Trophoblast cell (in vitro differentiated cells and primary cell): ENCODE measurements around the gene GBE1.

Experiments used
- DNase-seq, 2 donors: peaks; one replicate each; pipeline ENCODE4 v3.0.0-alpha.2; 2016
- H2AFZ ChIP-seq: 2 replicates; pipeline ENCODE4 v1.6.1; 2013; ENCODE audit warnings: low read length, moderate library complexity, mild to moderate bottlenecking; ENCODE audit not compliant: insufficient read depth, poor library complexity
- H2AK5ac ChIP-seq: 2 replicates; pipeline ENCODE4 v1.6.1; 2013; ENCODE audit warnings: mild to moderate bottlenecking, low read length
- H2BK120ac ChIP-seq: 2 replicates; pipeline ENCODE4 v1.6.1; 2013; ENCODE audit warnings: low read length, mild to moderate bottlenecking, moderate library complexity; ENCODE audit not compliant: insufficient read depth, poor library complexity
- H2BK12ac ChIP-seq: 2 replicates; pipeline ENCODE4 v1.6.1; 2013; ENCODE audit warnings: mild to moderate bottlenecking, low read length, moderate library complexity
- H2BK5ac ChIP-seq: 2 replicates; pipeline ENCODE4 v1.6.1; 2013; ENCODE audit warnings: low read length, low read depth, moderate library complexity, mild to moderate bottlenecking; ENCODE audit not compliant: poor library complexity
- H3K14ac ChIP-seq: 2 replicates; pipeline ENCODE4 v1.6.1; 2013; ENCODE audit warnings: mild to moderate bottlenecking, low read length
- H3K18ac ChIP-seq: 2 replicates; pipeline ENCODE4 v1.6.1; 2013; ENCODE audit warnings: mild to moderate bottlenecking, low read length
- H3K23ac ChIP-seq: 2 replicates; pipeline ENCODE4 v1.6.1; 2013; ENCODE audit warnings: low read length
- H3K27ac ChIP-seq: 2 replicates; pipeline ENCODE4 v1.5.1; 2013; ENCODE audit warnings: low read depth, mild to moderate bottlenecking, inconsistent platforms, low read length, moderate library complexity
- H3K27me3 ChIP-seq: 2 replicates; pipeline ENCODE4 v1.6.1; 2013; ENCODE audit warnings: inconsistent platforms, mild to moderate bottlenecking, low read length, moderate library complexity; ENCODE audit not compliant: insufficient read depth
- H3K36me3 ChIP-seq, 2 experiments: 1 replicate in 1 of 2; 2 replicates in 1 of 2; pipeline ENCODE4 v1.6.1; 2013; ENCODE audit warnings: low read length in 2 of 2, mild to moderate bottlenecking in 2 of 2, moderate library complexity in 1 of 2; ENCODE audit not compliant: insufficient read depth in 2 of 2, control insufficient read depth in 1 of 2
- H3K4ac ChIP-seq: 2 replicates; pipeline ENCODE4 v1.6.1; 2013; ENCODE audit warnings: low read depth, mild to moderate bottlenecking, low read length, moderate library complexity
- H3K4me1 ChIP-seq, 2 experiments: 1 replicate in 1 of 2; 2 replicates in 1 of 2; pipeline ENCODE4 v1.6.1; 2013; ENCODE audit warnings: low read length in 2 of 2, mild to moderate bottlenecking in 2 of 2, moderate library complexity in 1 of 2; ENCODE audit not compliant: insufficient read depth in 2 of 2, control insufficient read depth in 1 of 2
- H3K4me2 ChIP-seq: 2 replicates; pipeline ENCODE4 v1.6.1; 2013; ENCODE audit warnings: inconsistent platforms, mild to moderate bottlenecking, low read length, moderate library complexity
- H3K4me3 ChIP-seq: 2 replicates; pipeline ENCODE4 v1.5.1; 2013; ENCODE audit warnings: mild to moderate bottlenecking, low read depth, low read length, inconsistent platforms
- H3K79me1 ChIP-seq: one replicate; pipeline ENCODE4 v1.6.1; 2013; ENCODE audit warnings: low read length
- H3K79me2 ChIP-seq: 2 replicates; pipeline ENCODE4 v1.6.1; 2013; ENCODE audit warnings: low read length, mild to moderate bottlenecking; ENCODE audit not compliant: control insufficient read depth, insufficient read depth, poor library complexity
- H3K9ac ChIP-seq: 2 replicates; pipeline ENCODE4 v1.6.1; 2013; ENCODE audit warnings: mild to moderate bottlenecking, low read length
- H3K9me3 ChIP-seq: 2 replicates; pipeline ENCODE4 v1.6.1; 2013; ENCODE audit warnings: low read depth, mild to moderate bottlenecking, control low read depth, inconsistent platforms, low read length; ENCODE audit not compliant: insufficient read depth
- H4K12ac ChIP-seq: 2 replicates; pipeline ENCODE4 v1.6.1; 2013; ENCODE audit warnings: low read depth, mild to moderate bottlenecking, low read length, moderate library complexity
- H4K8ac ChIP-seq: 2 replicates; pipeline ENCODE4 v1.6.1; 2013; ENCODE audit warnings: low read depth, mild to moderate bottlenecking, low read length, moderate library complexity
- H4K91ac ChIP-seq: one replicate; pipeline ENCODE4 v1.6.1; 2013; ENCODE audit warnings: low read depth, mild to moderate bottlenecking, low read length, moderate library complexity
- WGBS: extraction: QIAGEN DNeasy Blood & Tissue Kit; methylation state at CpG from one replicate; pipeline ENCODE4 v1.1.7; 2013; ENCODE audit warnings: missing lambda C conversion rate; ENCODE audit not compliant: insufficient read length, insufficient coverage; ENCODE audit errors: extremely low coverage; 5-methylcytosine and 5-hydroxymethylcytosine counted together

GBE1 gene

DNA sequence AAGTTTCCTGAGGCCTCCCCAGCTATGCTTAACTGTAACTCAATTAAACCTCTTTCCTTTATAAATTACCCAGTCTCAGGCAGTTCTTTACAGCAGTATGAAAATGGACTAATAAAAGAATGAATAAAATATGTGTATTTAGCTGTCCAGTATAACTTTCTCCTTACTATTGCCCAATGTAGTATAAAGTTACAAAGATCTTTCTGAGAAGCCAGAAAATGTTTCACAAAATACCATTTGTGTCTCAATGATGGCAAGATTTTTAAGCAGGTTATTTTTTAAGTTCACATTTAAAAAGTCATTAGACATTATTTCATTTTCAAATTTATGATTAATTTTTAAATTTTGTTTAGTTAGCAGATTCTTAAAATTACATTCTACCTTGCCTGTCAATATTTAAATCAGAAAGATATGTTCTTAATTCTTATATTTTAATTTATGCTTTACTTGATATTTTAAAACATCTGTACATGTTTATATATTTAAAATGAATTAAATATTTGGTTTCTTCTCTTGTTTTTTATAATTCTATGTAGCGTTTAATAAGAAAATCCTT lies 189.2 kb downstream of the GBE1 start:
- no CpG with 5 or more reads among the region's 1 CpG for WGBS
- H4K12ac ChIP-seq, result no peak overlapping the region
- no peaks in the 10 kb centered on the region for H3K27me3 ChIP-seq
- H2AFZ ChIP-seq, result no peak overlapping the region
- H4K91ac ChIP-seq, result no peak overlapping the region
- no peak overlapping the region for H3K14ac ChIP-seq
- no peak overlapping the region for H3K18ac ChIP-seq
- no peak overlapping the region for H3K23ac ChIP-seq
- no peaks in the 10 kb centered on the region for H3K36me3 ChIP-seq
- H3K4me2 ChIP-seq, result no peak overlapping the region
- no peaks in the 10 kb centered on the region for H3K79me2 ChIP-seq
- no peaks in the 10 kb centered on the region for H3K9me3 ChIP-seq
- H3K9ac ChIP-seq, result no peak overlapping the region
- H3K79me1 ChIP-seq, result no peaks in the 10 kb centered on the region
- H3K27ac ChIP-seq, result no peak overlapping the region
- no peak overlapping the region for H3K4me3 ChIP-seq
- H2BK5ac ChIP-seq, result no peak overlapping the region
- no peak overlapping the region for H2AK5ac ChIP-seq
- H3K4me1 ChIP-seq, result peaks cover 0 to 3% of the 10 kb centered on the region in 2 experiments
- H2BK120ac ChIP-seq, result no peak overlapping the region
- H4K8ac ChIP-seq, result no peak overlapping the region
- H2BK12ac ChIP-seq, result no peak overlapping the region
- no peak for DNase-seq
- H3K4ac ChIP-seq, result no peak overlapping the region

DNA sequence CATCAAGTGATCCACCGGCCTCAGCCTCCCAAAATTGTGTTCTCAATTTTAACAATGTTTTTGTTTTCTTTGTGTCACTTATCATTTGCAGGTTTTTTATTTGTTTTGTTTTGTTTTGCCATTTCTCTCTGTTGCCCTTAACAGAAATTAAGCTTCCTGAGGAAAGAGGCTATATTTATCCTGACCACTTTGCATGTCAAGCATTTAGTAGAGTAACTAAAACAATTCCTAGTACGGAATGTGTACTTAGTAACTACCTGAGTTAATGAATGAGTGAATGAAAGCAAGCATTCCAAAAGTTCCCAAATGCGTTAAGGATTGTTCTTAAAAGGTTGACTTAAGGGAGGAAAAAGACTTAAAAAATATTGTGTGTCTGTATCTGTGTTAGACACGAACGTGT lies 193.1 kb downstream of the GBE1 start:
- no peak overlapping the region for H2AK5ac ChIP-seq
- no peak overlapping the region for H3K23ac ChIP-seq
- H3K79me2 ChIP-seq, result no peaks in the 10 kb centered on the region
- H4K8ac ChIP-seq, result no peak overlapping the region
- no peak overlapping the region for H2BK5ac ChIP-seq
- no peak overlapping the region for H2AFZ ChIP-seq
- H3K27ac ChIP-seq, result no peak overlapping the region
- H3K4me1 ChIP-seq, result peaks cover 0 to 3% of the 10 kb centered on the region in 2 experiments
- no CpG with 5 or more reads among the region's 5 CpGs for WGBS
- H3K18ac ChIP-seq, result no peak overlapping the region
- no peak overlapping the region for H4K12ac ChIP-seq
- DNase-seq, result no peak
- no peaks in the 10 kb centered on the region for H3K79me1 ChIP-seq
- H2BK120ac ChIP-seq, result no peak overlapping the region
- H3K4ac ChIP-seq, result no peak overlapping the region
- no peaks in the 10 kb centered on the region for H3K27me3 ChIP-seq
- H3K4me2 ChIP-seq, result no peak overlapping the region
- no peak overlapping the region for H3K9ac ChIP-seq
- H4K91ac ChIP-seq, result no peak overlapping the region
- H3K36me3 ChIP-seq, result no peaks in the 10 kb centered on the region
- no peak overlapping the region for H3K14ac ChIP-seq
- no peak overlapping the region for H2BK12ac ChIP-seq
- no peak overlapping the region for H3K4me3 ChIP-seq
- no peaks in the 10 kb centered on the region for H3K9me3 ChIP-seq

- whole genome bisulfite sequencing, result no CpG with 5 or more reads among the region's 2 CpGs
Measured at GRCh38 chr3:81565041-81565440, 196.4 kb downstream of the GBE1 start.

DNA sequence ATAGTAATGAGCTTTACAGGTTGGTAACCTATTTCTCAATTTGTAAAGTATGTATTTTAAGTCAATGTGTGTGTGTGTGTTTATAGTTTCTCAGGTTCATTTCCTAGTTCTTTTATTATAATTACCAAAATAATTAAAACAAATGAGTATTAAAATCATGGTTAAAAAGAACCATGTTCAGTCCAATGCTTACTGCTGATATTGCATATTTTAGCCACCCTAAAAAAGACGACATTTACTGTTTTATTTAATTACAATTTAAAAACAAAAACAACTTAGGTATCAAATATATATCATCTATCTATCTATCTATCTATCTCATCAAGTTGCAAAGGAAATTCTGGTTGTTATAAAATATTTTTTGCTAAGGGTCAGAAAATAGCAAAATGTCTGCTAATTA lies 203.3 kb downstream of the GBE1 start:
- Histone ChIP-seq H3K79me1 (no peaks in the 10 kb centered on the region), H4K91ac (no peak overlapping the region), H3K9ac (no peak overlapping the region), H3K9me3 (no peaks in the 10 kb centered on the region), H3K23ac (no peak overlapping the region), H4K12ac (no peak overlapping the region), H3K14ac (no peak overlapping the region), H2BK5ac (no peak overlapping the region), H3K79me2 (no peaks in the 10 kb centered on the region), H3K4me1 (no peaks in the 10 kb centered on the region), H3K4ac (no peak overlapping the region), H3K36me3 (no peaks in the 10 kb centered on the region), H2AFZ (no peak overlapping the region), H3K4me3 (no peak overlapping the region), H2BK12ac (no peak overlapping the region), H3K4me2 (no peak overlapping the region), H2AK5ac (no peak overlapping the region), H3K27ac (no peak overlapping the region), H4K8ac (no peak overlapping the region), H2BK120ac (no peak overlapping the region), H3K27me3 (no peaks in the 10 kb centered on the region), H3K18ac (no peak overlapping the region)
- no CpG with 5 or more reads among the region's 1 CpG for WGBS
- DNase-seq, result no peak

More at GRCh38 chr3:81565041-81565440, 196.4 kb downstream of the GBE1 start:
- H2AFZ ChIP-seq, result no peak overlapping the region
- no peak overlapping the region for H3K4me2 ChIP-seq
- H2BK120ac ChIP-seq, result no peak overlapping the region
- no peak for DNase-seq
- no peak overlapping the region for H2AK5ac ChIP-seq
- no peak overlapping the region for H3K27ac ChIP-seq
- H3K4ac ChIP-seq, result no peak overlapping the region
- H3K79me1 ChIP-seq, result no peaks in the 10 kb centered on the region
- H3K79me2 ChIP-seq, result no peaks in the 10 kb centered on the region
- no peak overlapping the region for H3K9ac ChIP-seq
- H2BK5ac ChIP-seq, result no peak overlapping the region
- H3K18ac ChIP-seq, result no peak overlapping the region
- no peak overlapping the region for H4K8ac ChIP-seq
- no peak overlapping the region for H3K14ac ChIP-seq
- no peak overlapping the region for H4K12ac ChIP-seq
- no peak overlapping the region for H4K91ac ChIP-seq
- H3K23ac ChIP-seq, result no peak overlapping the region
- no peak overlapping the region for H3K4me3 ChIP-seq
- H3K27me3 ChIP-seq, result no peaks in the 10 kb centered on the region
- H3K9me3 ChIP-seq, result no peaks in the 10 kb centered on the region
- peaks cover 0 to 3% of the 10 kb centered on the region in 2 experiments for H3K4me1 ChIP-seq
- H2BK12ac ChIP-seq, result no peak overlapping the region
- H3K36me3 ChIP-seq, result no peaks in the 10 kb centered on the region
